HepG2 (cell line): ENCODE measurements around the gene C18orf63.

ENCODE experiments used
- CTCF ChIP-seq: sonication (generic); formaldehyde crosslinking; IDR thresholded peaks from 2 replicates; pipeline ENCODE4 v1.5.0; 2020; ENCODE audit warnings: mild to moderate bottlenecking, missing genetic modification reagents, moderate library complexity
- KDM5B ChIP-seq: sonication (generic); formaldehyde crosslinking; IDR thresholded peaks from 2 replicates; pipeline ENCODE4 v1.4.0; 2020; ENCODE audit warnings: missing genetic modification reagents, mild to moderate bottlenecking, borderline replicate concordance
- MAFK ChIP-seq, 2 experiments: IDR thresholded peaks in 1 of 2; conservative IDR thresholded peaks in 1 of 2; 2 replicates each; pipeline ENCODE4 v1.6.1; 2011; ENCODE audit warnings: improper control_type of control experiment in 2 of 2, low read length in 2 of 2
- NR2F2 ChIP-seq: IDR thresholded peaks from 2 replicates; pipeline ENCODE4 v1.6.1; 2012; ENCODE audit warnings: low read depth, inconsistent platforms, borderline replicate concordance
- RAD21 ChIP-seq: fragments of 450-650 bp; formaldehyde crosslinking; IDR thresholded peaks from 2 replicates; pipeline ENCODE4 v1.5.0; 2020; ENCODE audit warnings: mild to moderate bottlenecking
- ZNF670 ChIP-seq: sonication (generic); formaldehyde crosslinking; IDR thresholded peaks from 2 replicates; pipeline ENCODE4 v1.8.0; 2022; ENCODE audit warnings: mild to moderate bottlenecking, missing genetic modification reagents, borderline replicate concordance

- no peak for TF ChIP-seq NR2F2
- no peak for TF ChIP-seq ZNF670
- TF ChIP-seq KDM5B = no peak
- TF ChIP-seq RAD21 (CRISPR knock-in tag) = no peak
- TF ChIP-seq CTCF (CRISPR knock-in tag) = no peak
- TF ChIP-seq MAFK (conservative IDR thresholded peaks at IDR 0.05 in 1 of 2, IDR thresholded peaks at IDR 0.05 in 1 of 2; ENCODE audit: low read length in 2 of 2) = no peak
Measured at GRCh38 chr18:74311000-74311399, 4.6 kb upstream of the C18orf63 start.
